Inferior parietal cortex (tissue), 1 donor: Measurements from ENCODE around the gene DNAJB6.

Source experiments
- DNase-seq: peaks from one replicate; pipeline ENCODE4 v3.0.0-alpha.2; 2016; ENCODE audit errors: extremely low spot score

The DNAJB6 gene

DNA sequence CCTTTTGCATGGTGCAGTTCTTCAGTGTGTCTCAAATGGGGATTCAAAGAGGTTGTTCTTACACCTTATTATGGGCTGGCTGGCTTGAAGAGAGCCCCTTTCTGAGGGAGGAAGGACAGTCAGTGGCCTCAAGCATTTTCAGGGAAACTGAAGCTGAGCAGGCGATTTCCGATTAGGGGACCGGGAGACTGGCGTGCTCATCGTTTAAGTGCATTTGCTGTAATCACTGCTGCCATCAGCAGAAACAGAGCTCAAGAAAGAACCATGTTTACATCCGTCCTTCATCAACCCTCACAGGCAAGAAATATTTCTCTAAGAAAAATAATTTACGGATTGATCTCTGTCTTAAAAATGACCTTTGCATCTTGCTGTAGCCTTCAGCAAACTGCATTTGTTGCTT, 32.2 kb downstream of the DNAJB6 start:
- DNase-seq = no peak

- DNase-seq = no peak
These were observed 33.9 kb downstream of the DNAJB6 start for GRCh38 chr7:157370742-157371141.

DNA sequence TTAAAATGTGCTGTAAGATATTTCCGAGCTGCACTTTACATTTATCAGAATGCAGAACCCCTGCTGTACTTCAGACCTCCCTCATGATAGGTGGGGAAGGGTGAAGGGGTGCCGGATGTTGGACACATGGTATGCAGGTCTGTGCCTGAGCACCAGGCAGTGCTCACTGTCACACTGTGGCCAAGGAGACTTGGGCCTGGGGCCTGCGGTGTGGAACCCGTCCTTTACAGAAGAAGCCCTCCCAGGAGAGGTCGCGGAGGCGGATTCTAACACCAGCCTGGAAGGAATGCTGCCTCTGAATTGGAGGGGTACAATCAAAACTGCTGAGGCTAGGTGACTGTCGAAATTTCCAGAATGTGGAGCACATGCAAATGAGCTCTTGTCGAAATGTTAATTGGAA, 34.5 kb downstream of the DNAJB6 start:
- no peak for DNase-seq

DNA sequence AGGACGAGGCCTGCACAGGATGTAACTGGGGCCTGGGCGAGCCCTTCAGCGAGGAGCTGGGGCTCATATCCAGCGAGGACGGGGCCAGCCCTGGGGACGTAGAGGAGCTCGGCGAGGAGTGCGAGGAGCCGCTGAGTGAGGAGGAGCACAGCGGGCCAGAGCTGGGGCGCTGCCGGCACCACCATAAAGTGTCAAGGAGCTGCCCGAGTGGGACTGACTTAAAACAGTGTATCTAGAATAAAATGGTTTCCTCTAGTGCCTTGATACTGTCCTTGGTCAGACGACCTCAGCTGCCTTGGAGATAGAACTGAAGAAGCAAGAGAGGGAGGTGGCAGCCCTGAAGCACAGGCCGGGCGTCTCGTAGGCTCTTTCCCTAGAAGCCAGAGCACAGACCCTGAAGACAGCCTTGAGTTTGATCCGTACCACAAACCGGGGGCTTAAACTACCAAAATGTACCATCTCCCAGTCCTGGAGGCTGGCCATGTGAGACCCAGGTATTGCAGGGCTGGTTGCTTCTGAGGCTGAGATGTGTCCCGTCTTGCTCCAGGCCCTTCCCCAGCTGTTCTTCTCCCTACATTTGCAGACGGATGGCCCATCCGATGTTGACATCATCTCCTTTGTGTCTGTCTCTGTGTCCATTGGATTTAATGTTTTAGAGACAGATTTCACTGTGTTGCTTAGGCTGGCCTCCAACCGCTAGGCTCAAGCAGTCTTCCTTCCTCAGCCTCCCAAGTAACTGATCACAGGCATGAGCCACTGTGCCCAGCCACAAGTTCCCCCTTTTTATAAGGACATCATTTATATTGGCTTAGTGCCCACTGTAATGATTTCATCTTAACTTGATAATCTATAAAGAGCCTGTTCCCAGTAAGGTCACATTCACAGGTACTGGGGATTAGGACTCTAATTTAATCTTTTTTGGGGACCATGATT, 35.8 kb downstream of the DNAJB6 start:
- DNase-seq = no peak

- DNase-seq = no peak
These were observed 36.7 kb downstream of the DNAJB6 start for GRCh38 chr7:157373493-157373892.

DNA sequence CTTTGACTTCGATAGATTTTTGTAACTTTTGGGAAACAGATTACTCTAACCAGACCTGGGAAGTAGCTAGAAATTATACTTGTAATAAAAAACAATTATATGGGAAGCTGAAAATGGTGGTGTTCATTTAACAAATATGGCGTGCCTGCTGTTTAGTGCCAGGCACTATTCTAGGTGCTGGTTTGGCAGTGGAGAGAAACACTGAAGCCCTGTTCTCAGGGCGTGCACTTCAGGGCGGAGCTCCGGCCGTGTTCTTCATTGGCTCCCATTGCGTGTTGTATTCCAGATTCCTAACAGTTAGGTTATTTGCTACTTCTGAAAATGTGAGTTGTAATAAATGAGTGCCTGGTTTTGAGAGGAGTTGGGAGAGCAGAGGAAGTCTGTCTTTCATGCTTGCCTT, 38.6 kb downstream of the DNAJB6 start:
- no peak for DNase-seq

- no peak for DNase-seq
These were observed 40.8 kb downstream of the DNAJB6 start for GRCh38 chr7:157377436-157378124.

GRCh38 chr7:157378390-157378789, 41.6 kb downstream of the DNAJB6 start:
- no peak for DNase-seq

DNA sequence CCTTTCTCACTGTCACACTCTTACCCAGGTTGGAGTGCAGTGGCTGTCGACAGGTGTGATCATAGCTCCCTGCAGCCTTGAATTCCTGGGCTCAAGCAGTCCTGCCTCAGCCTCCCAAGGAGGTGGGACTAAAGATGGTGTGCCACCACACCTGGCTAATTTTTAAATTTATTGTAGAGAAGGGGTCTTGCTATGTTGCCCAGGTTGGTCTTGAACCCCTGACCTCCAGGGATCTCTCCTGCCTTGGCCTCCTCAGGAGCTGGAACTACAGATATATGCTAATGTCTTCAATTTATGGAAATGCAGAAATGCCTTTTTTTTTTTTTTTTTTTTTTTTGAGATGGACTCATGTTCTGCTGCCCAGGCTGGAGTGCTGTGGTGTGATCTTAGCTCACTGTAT, 42.7 kb downstream of the DNAJB6 start:
- DNase-seq = no peak

- DNase-seq = no peak
These were observed 43.6 kb downstream of the DNAJB6 start for GRCh38 chr7:157380416-157380815.

DNA sequence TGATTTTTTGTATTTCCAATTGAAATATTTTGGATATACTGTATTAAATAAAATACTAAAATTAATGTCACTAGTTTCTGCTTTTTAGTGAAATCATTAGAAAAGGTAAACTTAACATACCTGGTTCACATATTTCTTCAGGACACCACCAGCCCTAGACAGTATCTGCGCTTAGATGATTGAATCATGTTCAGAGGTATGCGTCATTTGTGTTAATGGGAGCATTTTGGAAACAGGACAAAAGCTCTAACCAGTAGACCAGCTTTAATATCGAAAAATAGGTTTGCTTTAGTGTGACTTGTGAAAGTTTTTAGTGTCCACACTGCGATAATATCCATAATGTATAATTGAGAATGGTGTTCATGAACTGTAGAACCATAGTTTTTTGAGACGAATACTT, 47.1 kb downstream of the DNAJB6 start:
- DNase-seq = no peak

GRCh38 chr7:157384301-157384700, 47.5 kb downstream of the DNAJB6 start:
- DNase-seq = no peak

DNA sequence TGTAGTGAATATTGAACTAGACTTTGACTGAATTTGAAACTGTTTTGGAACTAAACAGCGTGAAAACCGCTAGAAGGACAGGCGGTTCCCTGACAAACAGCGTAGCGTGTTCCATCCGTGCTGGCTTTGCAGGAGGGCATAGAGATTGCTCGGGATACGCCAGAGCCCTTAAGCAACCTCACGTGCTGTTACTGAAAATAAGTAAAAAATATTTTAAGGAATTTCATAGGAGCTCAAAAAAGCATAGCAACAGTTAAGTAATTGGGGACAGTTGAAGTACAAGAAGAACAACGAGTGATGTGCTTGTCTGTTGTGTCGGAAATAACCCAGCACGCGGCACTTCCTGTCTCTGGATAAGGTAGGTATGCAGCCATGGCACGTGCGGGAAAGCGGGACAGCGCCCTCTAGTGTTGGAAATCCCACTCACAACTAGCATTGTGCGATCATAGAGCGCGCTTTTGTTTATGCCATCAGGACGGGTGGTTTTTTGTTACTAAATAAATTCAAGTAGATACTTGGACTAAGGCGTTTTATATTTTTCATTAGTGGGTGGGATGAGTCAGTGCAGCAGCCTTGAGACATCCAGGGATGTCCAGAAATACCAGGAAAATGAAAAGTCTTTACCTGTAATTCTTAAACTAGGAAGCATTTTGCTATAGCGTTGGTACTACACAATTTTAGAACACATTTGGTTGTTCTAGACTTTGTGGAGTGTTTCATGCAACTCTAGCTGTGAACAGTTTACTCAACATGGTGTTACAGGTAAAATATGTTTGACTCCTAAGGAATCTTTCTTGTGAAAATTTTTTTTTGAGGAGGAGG, 50.4 kb downstream of the DNAJB6 start:
- peak; percentile 86 for DNase-seq

DNA sequence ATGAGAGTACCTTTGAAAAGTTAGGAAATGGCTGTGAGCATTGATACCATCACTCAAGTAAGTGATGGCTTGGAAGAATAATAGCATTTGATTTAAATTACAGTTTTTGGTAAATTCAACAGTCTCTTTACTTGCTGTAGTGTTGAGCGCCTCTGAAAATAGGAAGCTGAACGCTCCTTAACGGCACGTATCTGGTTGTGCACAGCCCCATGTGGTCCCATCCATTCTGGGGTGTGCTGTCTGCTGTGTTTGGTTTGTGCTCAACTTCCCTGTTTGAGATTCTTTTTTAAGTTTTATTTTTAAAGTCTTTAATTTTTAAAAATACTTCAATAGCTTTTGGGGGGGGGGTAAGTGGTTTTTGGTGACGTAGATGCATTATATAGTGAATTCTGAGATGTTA, 51.5 kb downstream of the DNAJB6 start:
- no peak for DNase-seq

DNA sequence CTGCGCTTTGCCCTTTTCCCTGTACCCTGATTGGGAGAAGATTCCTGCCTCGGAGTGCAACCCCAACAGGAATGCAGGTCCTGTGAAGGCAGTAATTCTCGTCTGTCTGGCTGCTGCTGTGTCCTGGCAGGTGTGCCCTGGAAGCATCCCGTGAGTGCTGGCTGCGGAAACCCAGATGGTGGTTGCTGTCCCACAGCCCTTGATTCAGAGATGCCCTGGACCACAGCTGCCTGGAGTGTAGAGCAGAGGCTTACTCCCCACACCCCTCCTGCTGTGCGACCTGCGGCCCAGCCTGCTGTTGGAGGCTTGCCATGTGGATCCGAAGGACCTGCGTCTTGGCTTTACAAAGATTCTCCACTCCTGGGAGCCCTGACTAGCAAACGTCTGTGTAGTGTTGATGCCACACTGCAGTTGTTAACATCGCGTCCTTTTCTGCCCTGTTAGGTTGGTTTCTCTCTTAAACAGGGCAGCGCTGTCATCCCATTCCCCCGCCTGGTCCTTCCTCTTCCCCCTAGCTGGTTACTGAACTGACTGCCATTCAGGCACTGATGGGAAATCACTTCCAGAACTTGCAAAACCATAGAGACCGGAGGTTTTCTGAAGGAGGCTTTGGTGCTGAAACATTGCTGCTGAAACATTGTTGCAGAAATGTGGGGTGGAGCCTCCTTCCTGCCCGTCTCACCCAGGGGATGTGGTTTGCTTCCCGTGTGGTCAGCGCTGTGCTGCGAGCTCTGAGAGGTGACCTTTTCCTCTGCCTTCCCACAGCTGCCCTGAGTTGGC, 53.3 kb downstream of the DNAJB6 start:
- DNase-seq = no peak

DNA sequence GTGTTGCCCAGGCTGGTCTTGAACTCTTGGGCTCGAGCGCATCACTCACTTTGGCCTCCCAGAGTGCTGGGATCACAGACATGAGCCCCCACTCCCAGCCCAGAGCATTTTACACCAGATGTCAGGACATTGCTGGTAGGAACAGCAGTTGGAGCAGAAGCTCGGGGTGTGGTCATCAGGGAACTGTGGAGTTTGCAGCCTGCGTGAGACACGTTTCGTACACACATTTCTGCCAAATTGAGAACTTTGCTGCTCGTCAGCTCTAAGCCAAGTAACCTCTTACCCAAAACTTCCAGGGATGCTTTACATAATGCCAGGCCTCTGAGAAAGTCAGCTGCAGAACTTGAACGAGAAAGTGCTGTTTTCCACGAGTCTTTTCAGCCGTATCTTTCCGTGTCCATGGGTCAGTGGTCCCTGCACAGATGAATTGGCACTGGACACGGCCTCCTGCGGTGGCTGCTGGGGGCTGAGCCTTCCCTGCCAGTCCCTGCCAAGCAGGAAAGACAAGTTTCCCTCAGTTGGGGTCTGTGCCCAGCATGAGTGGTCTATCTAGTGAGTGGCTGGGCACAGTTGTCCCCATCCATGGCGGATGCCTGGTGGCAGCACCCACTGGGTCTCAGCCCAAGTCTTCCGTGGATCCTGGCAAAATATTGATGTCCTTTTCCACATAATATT, 54.4 kb downstream of the DNAJB6 start:
- DNase-seq = no peak

DNA sequence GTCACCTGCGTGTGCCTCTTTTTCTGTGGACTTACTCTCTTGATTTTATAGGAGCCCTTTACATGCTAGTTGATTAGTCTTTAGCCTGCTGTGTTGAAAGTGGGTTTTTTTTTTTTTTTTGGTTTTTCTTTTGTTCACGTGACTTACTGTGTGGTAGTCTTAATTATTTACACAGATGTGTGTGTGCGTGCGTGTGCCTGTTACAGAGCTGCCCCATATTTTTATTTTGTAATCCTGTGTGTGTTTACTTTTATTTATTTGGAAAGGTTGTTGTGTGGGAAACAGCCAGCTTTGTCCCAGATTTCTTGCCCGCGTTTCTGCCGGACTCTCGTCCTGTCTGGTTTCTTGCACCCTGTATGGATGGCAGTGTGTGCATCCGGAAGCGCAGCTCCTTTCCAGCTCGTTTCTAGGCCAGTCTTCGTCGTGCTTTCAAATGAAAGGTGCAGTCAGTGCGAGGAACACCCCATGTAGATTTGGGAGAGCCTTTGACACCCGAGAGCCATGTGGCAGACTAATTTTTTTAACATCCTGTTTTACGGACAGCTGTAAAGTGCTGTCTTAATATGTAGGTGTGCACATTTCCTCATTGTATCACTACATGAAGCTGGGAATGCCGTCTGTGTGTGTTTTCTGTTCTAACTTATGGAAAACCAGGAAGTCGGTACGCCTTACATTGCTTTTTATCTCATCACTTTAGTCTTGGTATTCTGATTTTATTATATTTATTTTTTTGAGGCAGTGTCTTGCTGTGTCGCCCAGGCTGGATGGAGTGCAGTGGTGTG, 55.6 kb downstream of the DNAJB6 start:
- no peak for DNase-seq

DNA sequence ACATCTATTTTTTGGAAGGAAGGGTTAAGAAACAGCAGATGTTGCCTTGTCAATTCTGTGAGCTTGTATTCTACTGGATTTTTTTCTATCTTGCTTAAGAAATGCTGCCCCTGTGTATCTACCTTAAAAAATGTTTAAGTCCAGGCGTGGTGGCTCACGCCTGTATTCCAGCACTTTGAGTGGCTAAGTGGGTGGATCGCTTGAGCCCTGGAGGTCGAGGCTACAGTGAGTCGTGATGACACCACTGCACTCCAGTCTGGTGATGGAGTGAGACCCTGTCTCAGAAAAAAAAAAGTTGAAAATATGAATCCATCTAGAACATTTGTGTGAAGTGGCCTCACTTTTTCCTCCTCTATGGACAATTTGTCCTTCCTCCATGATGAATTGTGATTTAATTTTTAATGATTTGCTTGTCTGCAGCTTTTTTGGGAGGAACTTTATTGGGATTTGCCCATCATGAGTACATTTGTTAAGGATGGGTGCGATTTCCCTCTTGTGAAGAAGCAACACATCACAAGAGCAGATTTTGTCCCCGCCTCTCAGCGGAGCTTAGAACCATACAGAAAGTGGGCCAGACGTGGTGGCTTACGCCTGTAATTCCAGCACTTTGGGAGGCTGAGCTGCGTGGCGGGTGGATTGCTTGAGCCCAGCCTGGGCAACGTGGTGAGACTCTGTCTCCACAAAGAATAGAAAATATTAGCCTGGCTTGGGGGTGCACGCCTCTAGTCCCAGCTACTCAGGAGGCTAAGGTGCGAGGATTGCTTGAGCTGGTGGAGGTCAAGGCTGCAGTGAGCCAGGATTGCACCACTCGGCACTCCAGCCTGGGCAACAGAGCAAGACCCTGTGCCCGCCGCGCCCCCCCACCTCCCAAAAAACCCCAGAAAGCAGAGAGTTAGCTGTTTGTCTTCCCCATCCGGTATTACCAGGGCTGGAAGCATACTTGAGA, 57.7 kb downstream of the DNAJB6 start:
- no peak for DNase-seq

GRCh38 chr7:157395206-157395605, 58.4 kb downstream of the DNAJB6 start:
- no peak for DNase-seq
